Left lung (tissue), 10 donors: ENCODE measurements around the gene SINHCAF. TPM values are rescaled to one million over a fixed set of nuclear protein-coding genes. Genes with fewer than 3 reads are reported as not detected.

Experiments used
- ATAC-seq: fragments of 200-7000 bp; cut with Tn5 transposase; one replicate; pipeline ENCODE4 v1.9.1; 2020; ENCODE audit warnings: moderate library complexity
- DNase-seq, 4 donors: peaks; one replicate each; pipeline ENCODE4 v3.0.0-alpha.2; 2013 to 2020
- H3K27ac ChIP-seq, 2 donors: fragments of 200-600 bp; sonication (generic) in 1 of 2; one replicate each; pipeline versions ENCODE4 v1.5.0 to v1.8.0; 2020 to 2021
- H3K27me3 ChIP-seq, 2 donors: fragments of 200-600 bp; sonication (generic) in 1 of 2; one replicate each; pipeline versions ENCODE4 v1.5.0 to v1.8.0; 2020 to 2021
- H3K36me3 ChIP-seq, 2 donors: fragments of 200-600 bp; sonication (generic) in 1 of 2; one replicate each; pipeline versions ENCODE4 v1.5.0 to v1.8.0; 2020 to 2021
- H3K4me1 ChIP-seq, 2 donors: fragments of 200-600 bp; one replicate each; pipeline ENCODE4 v1.8.0; 2021
- H3K4me3 ChIP-seq, 2 donors: fragments of 200-600 bp; sonication (generic) in 1 of 2; one replicate each; pipeline versions ENCODE4 v1.5.0 to v1.8.0; 2020 to 2021; ENCODE audit warnings: mild to moderate bottlenecking in 1 of 2
- H3K9me3 ChIP-seq, 2 donors: fragments of 200-600 bp; sonication (generic) in 1 of 2; one replicate each; pipeline versions ENCODE4 v1.5.0 to v1.8.0; 2020 to 2021
- intact Hi-C, 2 donors: fragments of 100-400 bp; cut with DNase I; formaldehyde crosslinking; loops; one replicate each; pipeline versions ENCODE4 v1.11.2 to v1.14.2; 2022
- polyA plus RNA-seq, 6 donors: library from polyadenylated mRNA; unstranded; fragments of 120-200 nt; gene quantifications; one replicate each; pipeline ENCODE4 v1.2.1, GENCODE V29; 2013; ENCODE audit not compliant: insufficient read length in 6 of 6
- total RNA-seq, 2 donors: library from RNA; stranded (reverse); fragmentation: NEBNext Ultra II Directional; extraction: Animal tissue kit (Norgen Biotek cat#: 25700); gene quantifications; one replicate each; pipeline ENCODE4 v1.2.1, GENCODE V29; 2021
- TF ChIP-seq, protein P1 (sequence below), 2 donors: fragments of 200-600 bp; sonication (generic) in 1 of 2; IDR thresholded peaks; one replicate each; pipeline versions ENCODE4 v1.5.0 to v1.8.0; 2021; ENCODE audit warnings: antibody characterized with exemption in 2 of 2
- donor health status: DM: no; HTN: yes; CAD: no.
- donor health status: DM: no; HTN: no; CAD: no.

The SINHCAF gene
- total and polyA plus RNA-seq, 8 donors = 37.9 to 138 (median 119) TPM

DNA sequence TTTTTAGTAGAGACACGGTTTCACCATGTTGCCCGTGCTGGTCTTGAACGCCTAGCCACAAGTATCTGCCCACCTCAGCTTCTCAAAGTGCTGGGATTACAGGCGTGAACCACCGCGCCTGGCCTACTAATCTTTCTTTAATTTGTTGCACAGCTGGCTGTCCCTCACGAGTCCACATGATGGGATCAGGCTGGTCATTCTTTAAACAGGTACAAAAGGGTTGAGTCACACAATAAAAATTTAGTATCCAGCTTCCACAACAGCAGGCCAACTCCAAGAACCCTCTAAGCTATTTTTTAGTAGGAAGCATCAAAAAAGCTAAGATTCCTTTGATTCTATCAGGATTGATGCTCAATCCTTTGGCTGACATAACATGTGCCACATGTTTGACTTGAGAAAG, 17.8 kb downstream of the SINHCAF start:
- TF ChIP-seq, protein P1, sequence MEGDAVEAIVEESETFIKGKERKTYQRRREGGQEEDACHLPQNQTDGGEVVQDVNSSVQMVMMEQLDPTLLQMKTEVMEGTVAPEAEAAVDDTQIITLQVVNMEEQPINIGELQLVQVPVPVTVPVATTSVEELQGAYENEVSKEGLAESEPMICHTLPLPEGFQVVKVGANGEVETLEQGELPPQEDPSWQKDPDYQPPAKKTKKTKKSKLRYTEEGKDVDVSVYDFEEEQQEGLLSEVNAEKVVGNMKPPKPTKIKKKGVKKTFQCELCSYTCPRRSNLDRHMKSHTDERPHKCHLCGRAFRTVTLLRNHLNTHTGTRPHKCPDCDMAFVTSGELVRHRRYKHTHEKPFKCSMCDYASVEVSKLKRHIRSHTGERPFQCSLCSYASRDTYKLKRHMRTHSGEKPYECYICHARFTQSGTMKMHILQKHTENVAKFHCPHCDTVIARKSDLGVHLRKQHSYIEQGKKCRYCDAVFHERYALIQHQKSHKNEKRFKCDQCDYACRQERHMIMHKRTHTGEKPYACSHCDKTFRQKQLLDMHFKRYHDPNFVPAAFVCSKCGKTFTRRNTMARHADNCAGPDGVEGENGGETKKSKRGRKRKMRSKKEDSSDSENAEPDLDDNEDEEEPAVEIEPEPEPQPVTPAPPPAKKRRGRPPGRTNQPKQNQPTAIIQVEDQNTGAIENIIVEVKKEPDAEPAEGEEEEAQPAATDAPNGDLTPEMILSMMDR (IDR thresholded peaks at IDR 0.05) = no peak
- Histone ChIP-seq H3K9me3 (no peaks in the 10 kb centered on the region), H3K27ac (no peak overlapping the region), H3K4me1 (no peaks in the 10 kb centered on the region), H3K4me3 (no peak overlapping the region), H3K27me3 (no peaks in the 10 kb centered on the region), H3K36me3 (peaks cover 0 to 20% of the 10 kb centered on the region in 2 donors)
- intact Hi-C loops = no loop called here
- ATAC-seq (no peak), DNase-seq (no peak)

DNA sequence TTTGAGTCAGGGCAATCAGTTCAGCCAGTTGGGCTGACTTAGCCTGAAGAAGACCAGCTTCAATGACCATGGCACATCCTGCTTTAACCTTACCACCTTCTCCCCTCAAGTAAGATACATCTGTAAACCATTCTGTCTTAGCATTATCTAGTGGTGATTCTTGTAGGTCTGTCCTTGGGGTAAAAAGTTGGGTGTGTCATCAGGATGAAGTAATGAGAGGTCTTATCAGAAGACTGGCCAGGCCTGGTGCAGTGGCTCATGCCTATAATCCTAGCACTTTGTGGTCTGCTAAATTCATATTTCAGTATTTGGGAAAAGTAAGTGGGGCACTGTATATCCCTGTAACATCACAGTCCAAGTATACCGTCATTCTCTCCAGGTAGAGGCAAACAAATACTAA, 19.1 kb downstream of the SINHCAF start:
- Histone ChIP-seq H3K27me3 (no peaks in the 10 kb centered on the region), H3K27ac (no peak overlapping the region), H3K36me3 (peaks cover 0 to 27% of the 10 kb centered on the region in 2 donors), H3K4me1 (no peaks in the 10 kb centered on the region), H3K4me3 (no peak overlapping the region), H3K9me3 (no peaks in the 10 kb centered on the region)
- ATAC-seq = no peak
- intact Hi-C loops = no loop called here
- TF ChIP-seq, protein P1 (IDR thresholded peaks at IDR 0.05) = no peak
- no peak for DNase-seq

DNA sequence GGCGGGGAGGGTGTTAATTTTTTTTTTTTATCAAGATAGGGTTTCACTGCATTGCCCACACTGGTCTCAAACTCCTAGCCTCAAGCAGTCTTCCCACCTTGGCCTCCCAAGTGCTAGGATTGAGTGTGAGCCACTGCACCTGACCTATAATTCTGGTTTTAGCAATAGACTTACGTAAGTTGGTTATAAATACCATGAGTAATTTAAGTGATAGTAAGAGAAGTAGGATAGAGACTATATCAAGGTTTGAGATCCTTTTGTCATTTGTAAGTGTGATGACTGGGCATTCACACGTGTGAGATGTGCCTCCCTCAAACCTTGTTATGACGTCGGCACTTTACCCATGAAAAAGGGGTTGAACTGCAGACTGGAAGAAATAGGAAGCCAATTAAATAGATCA, 22.5 kb downstream of the SINHCAF start:
- intact Hi-C loops = no loop called here
- Histone ChIP-seq H3K36me3 (peaks cover 0 to 34% of the 10 kb centered on the region in 2 donors), H3K9me3 (no peaks in the 10 kb centered on the region), H3K27ac (no peak overlapping the region), H3K27me3 (no peaks in the 10 kb centered on the region), H3K4me3 (no peak overlapping the region), H3K4me1 (no peaks in the 10 kb centered on the region)
- no peak for DNase-seq
- no peak for ATAC-seq
- TF ChIP-seq, protein P1 (IDR thresholded peaks at IDR 0.05) = no peak

DNA sequence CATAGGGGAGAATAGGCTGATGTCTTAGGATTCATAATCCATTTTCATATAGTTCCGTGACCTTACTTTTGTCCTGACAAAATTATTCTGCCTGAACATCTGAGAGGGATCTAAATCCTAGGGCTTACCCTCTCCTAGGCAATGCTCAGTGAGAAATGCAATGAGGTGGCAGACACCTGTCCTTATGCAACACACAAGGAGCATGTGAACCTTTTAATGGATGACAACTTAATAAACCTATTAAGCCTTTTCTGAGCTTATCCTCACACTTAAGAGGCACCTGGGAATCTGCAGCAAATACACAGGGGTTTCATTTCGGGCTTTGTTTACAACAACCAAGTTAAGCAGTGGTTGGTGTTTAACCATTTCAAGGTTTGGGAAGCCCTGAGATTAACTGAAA, 24.6 kb downstream of the SINHCAF start:
- H3K27ac ChIP-seq = no peak overlapping the region
- DNase-seq = no peak
- TF ChIP-seq, protein P1 (IDR thresholded peaks at IDR 0.05) = no peak
- no peak for ATAC-seq
- no peaks in the 10 kb centered on the region for H3K4me1 ChIP-seq
- H3K27me3 ChIP-seq = no peaks in the 10 kb centered on the region
- intact Hi-C loops = no loop called here
- H3K9me3 ChIP-seq = no peaks in the 10 kb centered on the region
- H3K36me3 ChIP-seq = peaks cover 0 to 48% of the 10 kb centered on the region in 2 donors
- no peak overlapping the region for H3K4me3 ChIP-seq

DNA sequence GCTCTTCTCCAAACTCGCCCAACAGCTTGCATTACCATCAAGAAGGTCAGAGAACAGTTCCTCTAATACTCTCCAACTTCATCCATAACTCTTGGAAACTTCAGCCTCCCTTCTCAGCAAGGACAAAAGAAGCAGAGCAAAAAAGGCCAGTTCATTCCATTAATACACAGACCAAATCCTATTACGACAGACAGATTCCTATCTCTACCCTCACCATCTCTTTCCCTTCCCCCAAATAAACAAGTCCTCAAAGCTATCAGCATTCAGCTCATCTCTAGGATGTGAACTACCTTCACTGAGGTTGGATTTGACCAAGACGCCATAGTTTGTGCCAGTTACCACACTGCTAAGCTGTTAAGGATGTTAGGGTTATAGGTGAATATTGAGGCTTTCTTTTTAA, 25.2 kb downstream of the SINHCAF start:
- ATAC-seq (no peak), DNase-seq (no peak)
- Histone ChIP-seq H3K27me3 (no peaks in the 10 kb centered on the region), H3K36me3 (peaks cover 0 to 54% of the 10 kb centered on the region in 2 donors), H3K27ac (no peak overlapping the region), H3K4me1 (no peaks in the 10 kb centered on the region), H3K9me3 (no peaks in the 10 kb centered on the region), H3K4me3 (no peak overlapping the region)
- TF ChIP-seq, protein P1 (IDR thresholded peaks at IDR 0.05) = no peak
- intact Hi-C loops = no loop called here
